ENCODE measurements around the gene VAT1.

VAT1 gene

DNA sequence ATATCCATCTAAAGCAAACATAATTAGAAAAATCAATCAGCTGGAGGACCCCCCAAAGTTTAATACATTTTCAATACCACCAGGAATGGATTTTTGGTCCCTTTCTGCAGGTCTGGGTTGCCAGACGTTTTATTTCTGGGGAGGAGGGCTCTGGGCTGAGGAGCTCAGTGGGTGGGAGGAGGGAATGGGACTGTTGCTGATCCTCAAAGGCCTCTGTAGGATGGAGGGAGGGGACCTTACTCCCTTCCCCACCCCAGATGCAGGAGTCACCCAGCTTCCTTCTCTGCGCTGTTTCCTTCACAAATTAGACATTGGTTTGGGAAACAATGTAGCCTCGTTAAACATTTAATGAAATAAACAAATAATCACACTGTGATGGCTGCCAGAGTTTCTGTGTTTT lies 9.5 kb upstream of the VAT1 start:
- Histone ChIP-seq H3K9me3 (ENCODE audit: low read depth, low read length) (no peaks in the 10 kb centered on the region), H3K36me3 (ENCODE audit: insufficient read depth, low read length) (no peaks in the 10 kb centered on the region), H3K9ac (ENCODE audit: insufficient read length) (no peak overlapping the region), H3K27ac (no peak overlapping the region), H3K4me3 (no peak overlapping the region)
- TF ChIP-seq FOXP2 (optimal IDR thresholded peaks at IDR 0.05; ENCODE audit: control extremely low read depth, extremely low read length, insufficient read depth): no peak
- no peak for TF ChIP-seq POLR2AphosphoS5 (IDR thresholded peaks at IDR 0.05; ENCODE audit: borderline replicate concordance, low read depth, low read length)
- no peak for TF ChIP-seq EZH2 (IDR thresholded peaks at IDR 0.05)
- no peak for DNase-seq (ENCODE audit: low read depth, low spot score)

DNA sequence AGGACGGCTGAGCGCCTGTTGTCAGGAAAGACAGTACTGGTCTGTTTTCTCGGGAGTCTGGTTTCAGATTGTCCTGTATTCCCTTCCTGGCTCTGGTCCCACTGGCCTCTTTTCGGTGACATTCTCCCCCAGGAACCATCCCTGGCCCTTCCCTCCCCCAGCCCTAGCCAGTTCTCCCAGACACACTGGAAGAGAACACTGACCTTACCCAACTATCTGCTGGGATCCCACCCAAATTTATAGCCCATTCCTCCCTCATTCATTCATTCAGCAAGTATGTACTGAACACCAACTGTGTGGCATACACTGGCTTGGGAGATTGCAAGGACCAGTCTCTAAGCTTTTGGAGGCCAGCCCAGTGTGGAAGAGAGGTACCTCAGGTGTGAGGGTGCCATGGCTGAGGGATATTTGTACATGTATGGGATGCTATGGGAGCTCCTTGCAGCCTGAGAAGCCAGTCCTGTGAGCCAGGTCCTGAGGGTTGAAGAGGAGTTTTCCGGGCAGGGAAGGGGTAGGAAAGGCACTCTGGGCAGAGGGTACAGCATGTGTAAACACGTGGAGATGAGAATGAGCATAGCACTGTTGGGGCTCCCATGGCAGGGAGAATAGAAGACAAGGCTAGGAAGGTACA lies 8.1 kb upstream of the VAT1 start:
- Histone ChIP-seq H3K36me3 (ENCODE audit: insufficient read depth, low read length) (no peaks in the 10 kb centered on the region), H3K27ac (no peak overlapping the region), H3K9ac (ENCODE audit: insufficient read length) (no peak overlapping the region), H3K4me3 (no peak overlapping the region), H3K9me3 (ENCODE audit: low read depth, low read length) (no peaks in the 10 kb centered on the region)
- TF ChIP-seq EZH2 (IDR thresholded peaks at IDR 0.05) (no peak), FOXP2 (optimal IDR thresholded peaks at IDR 0.05; ENCODE audit: control extremely low read depth, extremely low read length, insufficient read depth) (no peak), POLR2AphosphoS5 (IDR thresholded peaks at IDR 0.05; ENCODE audit: borderline replicate concordance, low read depth, low read length) (no peak)
- DNase-seq (ENCODE audit: low read depth, low spot score): no peak

DNA sequence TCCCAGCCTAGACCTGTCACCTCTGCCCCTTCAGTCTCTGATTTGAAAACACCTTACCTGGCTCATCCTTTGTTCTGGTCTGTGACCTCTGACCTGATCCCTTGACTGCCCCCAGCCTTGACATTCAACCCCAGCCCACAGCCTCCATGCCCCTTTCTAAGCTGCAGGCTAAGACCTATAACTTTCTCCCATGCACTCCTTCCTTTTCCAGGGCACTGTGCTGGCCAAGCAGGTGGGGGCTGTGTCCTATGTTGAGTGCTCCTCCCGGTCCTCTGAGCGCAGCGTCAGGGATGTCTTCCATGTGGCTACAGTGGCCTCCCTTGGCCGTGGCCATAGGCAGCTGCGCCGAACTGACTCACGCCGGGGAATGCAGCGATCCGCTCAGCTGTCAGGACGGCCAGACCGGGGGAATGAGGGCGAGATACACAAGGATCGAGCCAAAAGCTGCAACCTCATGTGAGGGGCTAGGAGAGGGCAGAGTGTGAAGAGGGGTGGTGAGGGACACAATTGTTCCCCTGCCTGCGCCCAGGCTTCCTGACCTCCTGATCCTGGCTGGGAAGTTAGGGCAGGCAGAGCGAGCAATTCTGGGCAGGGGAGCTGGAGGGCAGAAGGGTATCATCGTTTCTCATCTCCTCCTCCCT lies 6.2 kb upstream of the VAT1 start:
- TF ChIP-seq FOXP2 (optimal IDR thresholded peaks at IDR 0.05; ENCODE audit: control extremely low read depth, extremely low read length, insufficient read depth) (no peak), EZH2 (IDR thresholded peaks at IDR 0.05) (no peak), POLR2AphosphoS5 (IDR thresholded peaks at IDR 0.05; ENCODE audit: borderline replicate concordance, low read depth, low read length) (no peak)
- DNase-seq (ENCODE audit: low read depth, low spot score): no peak
- Histone ChIP-seq H3K36me3 (ENCODE audit: insufficient read depth, low read length) (no peaks in the 10 kb centered on the region), H3K4me3 (no peak overlapping the region), H3K9ac (ENCODE audit: insufficient read length) (no peak overlapping the region), H3K9me3 (ENCODE audit: low read depth, low read length) (no peaks in the 10 kb centered on the region), H3K27ac (no peak overlapping the region)

DNA sequence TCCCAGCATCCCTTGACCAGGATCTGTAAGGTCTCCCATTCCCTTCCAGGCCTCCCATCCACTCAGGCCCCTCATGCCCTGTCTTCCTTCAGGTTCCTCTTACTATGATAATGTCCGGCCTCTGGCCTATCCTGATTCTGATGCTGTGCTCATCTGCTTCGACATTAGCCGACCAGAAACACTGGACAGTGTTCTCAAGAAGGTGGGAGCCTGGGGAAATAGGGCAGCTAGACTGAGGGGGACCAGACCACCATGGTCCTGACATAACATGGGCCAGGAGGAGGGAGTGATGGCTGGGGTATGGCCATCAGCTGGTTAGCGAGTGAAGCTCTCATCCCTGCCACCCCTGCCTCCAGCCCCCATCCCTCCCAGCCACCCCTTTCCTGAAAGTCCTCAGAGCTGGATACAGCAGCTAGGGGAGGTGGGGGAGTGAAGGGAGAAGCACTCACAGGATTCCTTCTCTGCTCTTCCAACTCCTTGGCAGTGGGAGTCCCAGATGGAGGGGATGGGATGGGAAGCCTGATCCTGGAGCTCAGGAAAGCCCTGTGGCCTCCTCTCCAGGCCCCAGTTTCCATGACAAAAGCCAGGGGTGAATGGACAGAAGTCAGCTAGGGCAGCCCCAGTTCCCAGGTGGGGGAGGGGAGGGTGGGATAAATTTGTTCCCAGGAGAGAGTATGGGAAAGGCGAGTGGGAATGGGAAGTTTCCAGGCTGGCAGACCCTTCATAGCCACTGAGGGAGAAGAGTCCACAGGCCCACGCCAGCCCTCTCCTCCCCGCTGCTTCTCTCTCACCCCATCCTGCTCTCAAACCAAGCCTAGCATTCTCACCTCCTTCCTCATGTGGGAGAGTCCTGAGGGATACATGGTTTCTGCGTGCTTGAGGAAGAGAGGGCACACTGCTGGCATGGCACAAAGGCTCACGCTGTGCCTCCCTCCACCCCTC lies 5.2 kb upstream of the VAT1 start:
- H3K9ac ChIP-seq (ENCODE audit: insufficient read length): no peak overlapping the region
- no peak overlapping the region for H3K4me3 ChIP-seq
- no peaks in the 10 kb centered on the region for H3K9me3 ChIP-seq (ENCODE audit: low read depth, low read length)
- TF ChIP-seq EZH2 (IDR thresholded peaks at IDR 0.05) (no peak), FOXP2 (optimal IDR thresholded peaks at IDR 0.05; ENCODE audit: control extremely low read depth, extremely low read length, insufficient read depth) (no peak), POLR2AphosphoS5 (IDR thresholded peaks at IDR 0.05; ENCODE audit: borderline replicate concordance, low read depth, low read length) (no peak)
- no peak overlapping the region for H3K27ac ChIP-seq
- no peak for DNase-seq (ENCODE audit: low read depth, low spot score)
- no peaks in the 10 kb centered on the region for H3K36me3 ChIP-seq (ENCODE audit: insufficient read depth, low read length)

DNA sequence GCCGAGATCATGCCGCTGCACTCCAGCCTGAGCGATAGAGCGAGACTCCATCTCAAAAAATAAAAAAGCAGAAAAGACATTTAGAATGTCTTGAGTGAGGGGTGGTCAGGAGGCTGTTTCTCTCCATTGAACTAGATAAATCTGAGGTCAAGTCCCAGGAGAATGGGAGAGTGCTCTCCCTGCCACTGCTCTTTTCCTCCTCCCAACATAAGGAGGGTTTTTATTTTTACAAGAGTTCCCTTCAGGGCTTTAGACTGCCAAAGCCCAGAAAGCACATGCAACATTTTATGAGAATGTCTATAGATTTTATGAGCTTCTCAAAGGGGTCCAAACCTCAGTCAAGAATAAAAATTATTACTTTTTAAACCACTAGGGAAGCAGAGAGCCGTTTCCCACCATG lies 4.4 kb upstream of the VAT1 start:
- TF ChIP-seq POLR2AphosphoS5 (IDR thresholded peaks at IDR 0.05; ENCODE audit: borderline replicate concordance, low read depth, low read length): no peak
- TF ChIP-seq FOXP2 (optimal IDR thresholded peaks at IDR 0.05; ENCODE audit: control extremely low read depth, extremely low read length, insufficient read depth): no peak
- TF ChIP-seq EZH2 (IDR thresholded peaks at IDR 0.05): no peak
- Histone ChIP-seq H3K27ac (0 out of 2 replicates have a peak overlapping the region, but pooled peaks have one; percentile 12), H3K36me3 (ENCODE audit: insufficient read depth, low read length) (no peaks in the 10 kb centered on the region), H3K4me3 (no peak overlapping the region), H3K9me3 (ENCODE audit: low read depth, low read length) (no peaks in the 10 kb centered on the region), H3K9ac (ENCODE audit: insufficient read length) (no peak overlapping the region)
- DNase-seq (ENCODE audit: low read depth, low spot score): no peak

DNA sequence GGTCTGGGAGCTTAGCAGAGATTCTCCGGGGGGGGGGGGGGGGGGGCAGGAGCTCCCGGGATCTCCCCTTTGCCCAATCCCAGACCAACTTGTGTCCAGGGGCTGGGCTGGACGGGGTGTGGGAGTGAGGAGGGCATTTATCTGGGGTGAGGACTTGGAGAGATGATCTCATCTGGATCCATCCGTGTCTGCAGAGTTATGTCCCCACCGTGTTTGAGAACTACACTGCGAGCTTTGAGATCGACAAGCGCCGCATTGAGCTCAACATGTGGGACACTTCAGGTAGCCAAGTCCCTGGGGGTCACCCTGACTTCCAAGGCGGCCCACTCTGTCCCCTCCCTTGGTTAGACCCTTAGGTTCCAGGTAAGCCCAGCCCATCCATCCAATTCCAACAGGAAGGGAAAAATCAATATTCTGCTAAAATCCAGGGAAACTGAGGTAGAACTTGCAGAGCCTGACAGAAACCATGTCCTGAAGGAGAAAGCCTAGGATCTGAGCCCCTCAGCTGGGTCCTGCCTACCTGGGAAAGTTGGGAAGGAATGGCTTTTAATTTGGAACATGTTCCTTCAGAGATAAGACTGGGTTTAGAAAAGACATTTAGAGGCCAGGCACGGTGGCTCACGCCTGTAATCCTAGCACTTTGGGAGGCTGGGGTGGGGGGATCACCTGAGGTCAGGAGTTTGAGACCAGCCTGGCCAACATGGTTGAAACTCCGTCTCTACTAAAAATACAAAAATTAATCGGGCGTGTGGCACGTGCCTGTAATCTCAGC lies 3.8 kb upstream of the VAT1 start:
- DNase-seq (ENCODE audit: low read depth, low spot score): no peak
- no peaks in the 10 kb centered on the region for H3K9me3 ChIP-seq (ENCODE audit: low read depth, low read length)
- no peaks in the 10 kb centered on the region for H3K36me3 ChIP-seq (ENCODE audit: insufficient read depth, low read length)
- H3K27ac ChIP-seq: no peak overlapping the region
- no peak overlapping the region for H3K4me3 ChIP-seq
- no peak overlapping the region for H3K9ac ChIP-seq (ENCODE audit: insufficient read length)
- TF ChIP-seq EZH2 (IDR thresholded peaks at IDR 0.05) (no peak), POLR2AphosphoS5 (IDR thresholded peaks at IDR 0.05; ENCODE audit: borderline replicate concordance, low read depth, low read length) (no peak)

DNA sequence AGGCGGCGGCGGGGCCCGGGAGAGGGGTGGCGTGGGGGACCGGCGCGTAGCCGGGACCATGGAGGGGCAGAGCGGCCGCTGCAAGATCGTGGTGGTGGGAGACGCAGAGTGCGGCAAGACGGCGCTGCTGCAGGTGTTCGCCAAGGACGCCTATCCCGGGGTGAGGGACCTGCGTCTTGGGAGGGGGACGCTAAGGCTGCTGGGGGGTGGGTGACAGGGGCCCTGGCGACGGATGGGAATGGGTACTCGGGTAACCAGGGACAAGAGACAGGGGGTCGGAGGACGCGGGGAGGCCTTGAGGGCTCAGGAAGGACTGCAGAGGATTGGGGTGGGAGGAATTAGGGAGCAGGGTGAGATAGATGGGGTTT lies 3.1 kb upstream of the VAT1 start:
- Histone ChIP-seq H3K9ac (ENCODE audit: insufficient read length) (no peak overlapping the region), H3K27ac (no peak overlapping the region), H3K4me3 (peak overlapping the region; percentile 42; the same call in 1 of the 2 replicates), H3K36me3 (ENCODE audit: insufficient read depth, low read length) (no peaks in the 10 kb centered on the region), H3K9me3 (ENCODE audit: low read depth, low read length) (no peaks in the 10 kb centered on the region)
- DNase-seq (ENCODE audit: low read depth, low spot score): no peak
- TF ChIP-seq EZH2 (IDR thresholded peaks at IDR 0.05) (no peak), FOXP2 (optimal IDR thresholded peaks at IDR 0.05; ENCODE audit: control extremely low read depth, extremely low read length, insufficient read depth) (no peak), POLR2AphosphoS5 (IDR thresholded peaks at IDR 0.05; ENCODE audit: borderline replicate concordance, low read depth, low read length) (no peak)
